ENCODE measurements around the gene PSENEN.

Gene PSENEN

DNA sequence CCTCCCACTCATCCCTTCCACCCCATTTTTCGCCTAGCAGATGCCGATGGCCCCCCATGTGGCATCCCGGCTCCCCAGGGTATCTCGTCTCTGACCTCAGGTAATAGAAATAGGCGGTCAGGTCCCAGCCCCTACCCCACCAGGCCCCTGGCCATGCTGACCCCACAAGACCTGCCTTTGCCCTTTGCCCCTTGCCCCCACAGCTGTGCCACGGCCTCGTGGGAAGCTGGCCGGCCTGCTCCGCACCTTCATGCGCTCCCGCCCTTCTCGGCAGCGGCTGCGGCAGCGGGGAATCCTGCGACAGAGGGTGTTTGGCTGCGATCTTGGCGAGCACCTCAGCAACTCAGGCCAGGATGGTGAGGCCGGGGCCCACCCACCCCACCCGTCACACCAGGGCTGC lies 35.3 kb downstream of the PSENEN start:
- TF ChIP-seq, protein P1, sequence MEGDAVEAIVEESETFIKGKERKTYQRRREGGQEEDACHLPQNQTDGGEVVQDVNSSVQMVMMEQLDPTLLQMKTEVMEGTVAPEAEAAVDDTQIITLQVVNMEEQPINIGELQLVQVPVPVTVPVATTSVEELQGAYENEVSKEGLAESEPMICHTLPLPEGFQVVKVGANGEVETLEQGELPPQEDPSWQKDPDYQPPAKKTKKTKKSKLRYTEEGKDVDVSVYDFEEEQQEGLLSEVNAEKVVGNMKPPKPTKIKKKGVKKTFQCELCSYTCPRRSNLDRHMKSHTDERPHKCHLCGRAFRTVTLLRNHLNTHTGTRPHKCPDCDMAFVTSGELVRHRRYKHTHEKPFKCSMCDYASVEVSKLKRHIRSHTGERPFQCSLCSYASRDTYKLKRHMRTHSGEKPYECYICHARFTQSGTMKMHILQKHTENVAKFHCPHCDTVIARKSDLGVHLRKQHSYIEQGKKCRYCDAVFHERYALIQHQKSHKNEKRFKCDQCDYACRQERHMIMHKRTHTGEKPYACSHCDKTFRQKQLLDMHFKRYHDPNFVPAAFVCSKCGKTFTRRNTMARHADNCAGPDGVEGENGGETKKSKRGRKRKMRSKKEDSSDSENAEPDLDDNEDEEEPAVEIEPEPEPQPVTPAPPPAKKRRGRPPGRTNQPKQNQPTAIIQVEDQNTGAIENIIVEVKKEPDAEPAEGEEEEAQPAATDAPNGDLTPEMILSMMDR (IDR thresholded peaks at IDR 0.05; ENCODE audit: low read depth, low read length, missing control alignments) = no peak
- no peak for DNase-seq (ENCODE audit: low read depth)
- in situ Hi-C loops (cut with HindIII; ENCODE audit: low sequenced_read_pairs) = no loop called here
- H3K4me3 ChIP-seq (ENCODE audit: low read depth, low read length) = no peak overlapping the region

DNA sequence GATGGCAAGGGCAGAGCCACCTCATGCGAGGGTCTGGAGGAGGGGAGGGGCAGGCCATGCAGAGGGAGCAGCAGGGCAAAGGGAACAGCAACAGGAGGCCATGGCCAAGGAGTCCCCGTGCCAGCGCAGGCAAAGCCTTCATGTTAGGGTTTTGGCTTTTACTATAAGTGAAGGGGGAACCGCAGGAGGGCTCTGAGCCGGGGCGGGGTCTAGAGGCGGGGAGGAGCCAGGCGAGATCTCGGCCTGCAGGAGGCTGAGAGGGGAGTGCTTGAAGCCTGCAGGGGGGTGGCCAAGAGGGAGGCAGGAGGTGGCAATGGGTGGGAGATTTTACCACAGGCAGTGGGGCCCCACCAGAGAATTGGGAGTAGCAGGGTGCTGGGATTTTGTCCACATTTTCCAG lies 36.2 kb downstream of the PSENEN start:
- TF ChIP-seq, protein P1 (IDR thresholded peaks at IDR 0.05; ENCODE audit: low read depth, low read length, missing control alignments) = no peak
- no peak for DNase-seq (ENCODE audit: low read depth)
- in situ Hi-C loops (cut with HindIII; ENCODE audit: low sequenced_read_pairs) = no loop called here
- H3K4me3 ChIP-seq (ENCODE audit: low read depth, low read length) = no peak overlapping the region

- in situ Hi-C loops (cut with HindIII; ENCODE audit: low sequenced_read_pairs) = no loop called here
- no peak overlapping the region for H3K4me3 ChIP-seq (ENCODE audit: low read depth, low read length)
- no peak for DNase-seq (ENCODE audit: low read depth)
- TF ChIP-seq, protein P1 (IDR thresholded peaks at IDR 0.05; ENCODE audit: low read depth, low read length, missing control alignments) = no peak
Observed at GRCh38 chr19:35782589-35782988, 37.1 kb downstream of the PSENEN start.

DNA sequence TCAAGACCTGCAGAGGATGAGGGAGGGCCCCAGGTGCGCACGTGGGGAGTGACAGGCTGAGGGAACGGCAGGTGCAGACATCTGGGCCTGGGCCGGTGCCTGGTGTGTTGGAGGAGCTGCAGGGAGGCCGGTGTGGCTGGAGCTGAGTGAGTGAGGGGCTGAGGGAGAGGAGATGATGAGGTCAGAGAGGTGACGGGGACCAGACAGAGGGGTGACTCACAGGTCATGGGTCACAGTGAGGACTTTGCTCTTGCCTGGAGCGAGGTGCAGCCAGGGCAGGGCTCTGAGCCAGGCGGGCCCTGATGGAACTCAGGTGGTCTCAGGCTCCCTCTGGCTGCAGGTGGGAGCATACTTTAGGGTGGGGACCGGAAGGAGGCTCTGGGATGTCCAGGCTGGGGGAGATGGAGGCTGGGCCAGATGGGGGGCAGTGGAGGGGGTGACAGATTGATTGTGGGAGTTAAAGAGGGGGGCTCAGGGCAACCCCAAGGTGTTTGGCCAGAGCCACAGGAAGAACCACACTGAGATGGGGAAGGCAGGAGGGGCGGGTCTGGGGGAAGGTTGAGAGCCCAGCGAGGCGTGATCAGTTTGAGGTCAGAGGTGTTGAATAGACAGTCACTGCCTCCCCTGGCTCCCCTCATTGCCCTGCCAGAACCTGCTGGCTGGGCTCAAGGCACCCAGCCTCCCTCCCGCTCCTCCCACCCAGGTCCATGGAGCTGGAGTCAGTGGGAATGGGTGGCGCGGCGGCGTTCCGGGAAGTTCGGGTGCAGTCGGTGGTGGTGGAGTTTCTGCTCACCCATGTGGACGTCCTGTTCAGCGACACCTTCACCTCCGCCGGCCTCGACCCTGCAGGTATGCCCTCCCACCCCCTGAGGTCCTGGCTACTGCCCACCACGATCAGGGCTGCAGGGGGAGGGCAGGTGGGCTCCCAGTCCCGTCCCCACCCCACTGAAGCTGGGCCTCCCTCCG lies 38.3 kb downstream of the PSENEN start:
- no peak for DNase-seq (ENCODE audit: low read depth)
- no peak overlapping the region for H3K4me3 ChIP-seq (ENCODE audit: low read depth, low read length)
- in situ Hi-C loops (cut with HindIII; ENCODE audit: low sequenced_read_pairs) = no loop called here

GRCh38 chr19:35784503-35785338 lies 39.3 kb downstream of the PSENEN start:
- TF ChIP-seq, protein P1 (IDR thresholded peaks at IDR 0.05; ENCODE audit: low read depth, low read length, missing control alignments) = no peak
- H3K4me3 ChIP-seq (ENCODE audit: low read depth, low read length) = no peak overlapping the region
- no peak for DNase-seq (ENCODE audit: low read depth)
- in situ Hi-C loops (cut with HindIII; ENCODE audit: low sequenced_read_pairs) = no loop called here

More for the DNA sequence above, 38.3 kb downstream of the PSENEN start:
- TF ChIP-seq, protein P1 (IDR thresholded peaks at IDR 0.05; ENCODE audit: low read depth, low read length, missing control alignments) = no peak

DNA sequence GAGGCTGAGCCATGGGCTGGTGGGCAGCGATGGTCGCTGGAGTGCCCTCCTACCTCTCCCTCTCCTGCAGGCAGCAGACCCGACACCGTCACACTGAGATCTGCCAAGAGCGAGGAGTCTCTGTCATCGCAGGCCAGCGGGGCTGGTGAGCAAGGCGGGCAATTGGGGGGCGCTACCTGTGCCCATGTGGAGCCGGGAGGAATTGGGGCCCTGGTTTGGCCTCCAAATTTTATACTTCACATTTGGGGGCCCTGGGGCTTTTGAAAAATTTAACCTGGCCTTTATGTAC lies 39.8 kb downstream of the PSENEN start:
- in situ Hi-C loops (cut with HindIII; ENCODE audit: low sequenced_read_pairs) = no loop called here
- no peak overlapping the region for H3K4me3 ChIP-seq (ENCODE audit: low read depth, low read length)
- TF ChIP-seq, protein P1 (IDR thresholded peaks at IDR 0.05; ENCODE audit: low read depth, low read length, missing control alignments) = no peak
- DNase-seq (ENCODE audit: low read depth) = no peak

Measured in astrocyte of the cerebellum (primary cell).